ENCODE measurements around the gene PSMG1. TPM values are rescaled to one million over a fixed set of nuclear protein-coding genes. Genes with fewer than 3 reads are reported as not detected.

Gene PSMG1
- total and polyA plus RNA-seq, 9 of the 15 experiments (the other 6 are each of a cell fraction or from before 2014, with no cell fraction given) = 54.5 to 427 (median 328) TPM

DNA sequence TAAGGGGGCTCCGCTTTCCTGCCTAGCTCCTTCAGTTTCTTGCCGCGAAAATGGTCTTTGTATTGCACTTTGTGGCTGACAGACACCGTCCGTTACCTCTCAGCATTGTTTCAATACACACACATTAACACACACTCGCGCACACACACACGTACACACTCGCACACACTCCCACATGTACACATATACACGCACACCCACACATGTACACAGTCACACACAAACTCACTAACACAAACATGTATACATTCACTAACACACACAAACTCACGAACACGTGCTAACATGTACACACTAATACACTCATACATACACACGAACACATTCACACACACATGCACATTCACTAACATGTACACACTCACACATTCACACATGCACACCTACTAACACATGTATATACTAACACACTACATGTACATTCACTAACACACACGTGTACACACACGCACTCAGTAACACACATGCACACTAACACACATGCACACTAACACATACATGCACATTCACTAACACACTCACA is 48.9 kb downstream of the PSMG1 start:
- no peaks in the 10 kb centered on the region for H3K9me1 ChIP-seq (ENCODE audit: control insufficient read depth, insufficient read depth, low read length)
- FAIRE-seq (peak; percentile 42), ATAC-seq (no peak), DNase-seq (ENCODE audit: extremely low read depth in 1 of 4, low spot score in 3 of 4) (no peak)
- POLR2A ChIA-PET = interaction anchor here (0.6 to 0.8 kb wide), 4 partner anchors 36 to 293 kb away, joined by 3 to 5 read pairs (median 3); no protein-coding TSS in a partner anchor
- BruUV-seq (replicated peaks) = no TSS peak
- no peak overlapping the region for H3K4me2 ChIP-seq (ENCODE audit: insufficient read depth, low read length)
- H3K27me3 ChIP-seq (ENCODE audit: control insufficient read depth in 2 of 2, insufficient read depth in 2 of 2, low read length in 2 of 2) = peaks cover 4 to 19% of the 10 kb centered on the region in 2 experiments; a peak in 4 of 5 replicates
- in situ Hi-C loops (cut with MboI) = no loop called here
- H3K36me3 ChIP-seq (ENCODE audit: control insufficient read depth, insufficient read depth, low read length) = no peaks in the 10 kb centered on the region
- CTCF ChIA-PET (ENCODE audit: low intra/inter-chr PET ratio) = no interaction called here
- no peaks in the 10 kb centered on the region for H4K20me1 ChIP-seq (replicated peaks; ENCODE audit: control insufficient read depth, insufficient read depth, low read length)
- H2AFZ ChIP-seq (ENCODE audit: low read depth, low read length) = no peak overlapping the region
- H3K9me3 ChIP-seq (replicated peaks; ENCODE audit: control insufficient read depth, insufficient read depth, low read depth, low read length) = no peaks in the 10 kb centered on the region
- no peak overlapping the region for H3K27ac ChIP-seq (ENCODE audit: extremely low read depth, low read depth, low read length)
- no peak overlapping the region for H3K4me3 ChIP-seq
- 16% methylated on average over 15 of the region's 15 CpGs for whole genome bisulfite sequencing (ENCODE audit: insufficient coverage, low coverage, missing lambda C conversion rate)
- no peak overlapping the region for H3K9ac ChIP-seq (ENCODE audit: insufficient read depth in 1 of 2, low read depth in 2 of 2, low read length in 2 of 2)
- TF ChIP-seq ZSCAN32 (CRISPR knock-in tag; IDR thresholded peaks at IDR 0.05) (no peak), SMARCB1 (IDR thresholded peaks at IDR 0.05; ENCODE audit: insufficient read length, low read depth) (no peak), ZNF324 (CRISPR knock-in tag; IDR thresholded peaks at IDR 0.05) (no peak), ATF1 (CRISPR knock-in tag; IDR thresholded peaks at IDR 0.05) (no peak), ATF1 (tag; IDR thresholded peaks at IDR 0.05) (no peak), GATAD2A (IDR thresholded peaks at IDR 0.05) (no peak), MYBL2 (IDR thresholded peaks at IDR 0.05; ENCODE audit: low read depth) (0 out of 2 replicates have a peak, but pooled peaks have one; percentile 8), MYBL2 (CRISPR knock-in tag; IDR thresholded peaks at IDR 0.05; ENCODE audit: borderline replicate concordance) (no peak), TSC22D4 (tag; IDR thresholded peaks at IDR 0.05) (peak; percentile 81; the same call in 1 of the 2 replicates), SMARCA5 (IDR thresholded peaks at IDR 0.05) (0 out of 2 replicates have a peak, but pooled peaks have one; percentile 19), ZKSCAN3 (CRISPR knock-in tag; IDR thresholded peaks at IDR 0.05) (no peak), E2F3 (CRISPR knock-in tag; IDR thresholded peaks at IDR 0.05) (no peak), CBX3 (IDR thresholded peaks at IDR 0.05; ENCODE audit: borderline replicate concordance in 1 of 2, low read length in 2 of 2) (no peak), HDAC1 (IDR thresholded peaks at IDR 0.05) (0 out of 4 replicates have a peak, but pooled peaks of 1 of the 2 experiments have one; percentile 24), CBX2 (IDR thresholded peaks at IDR 0.05; ENCODE audit: insufficient read depth, low read length, poor library complexity, severe bottlenecking) (no peak)
- TF ChIP-seq, protein P1, sequence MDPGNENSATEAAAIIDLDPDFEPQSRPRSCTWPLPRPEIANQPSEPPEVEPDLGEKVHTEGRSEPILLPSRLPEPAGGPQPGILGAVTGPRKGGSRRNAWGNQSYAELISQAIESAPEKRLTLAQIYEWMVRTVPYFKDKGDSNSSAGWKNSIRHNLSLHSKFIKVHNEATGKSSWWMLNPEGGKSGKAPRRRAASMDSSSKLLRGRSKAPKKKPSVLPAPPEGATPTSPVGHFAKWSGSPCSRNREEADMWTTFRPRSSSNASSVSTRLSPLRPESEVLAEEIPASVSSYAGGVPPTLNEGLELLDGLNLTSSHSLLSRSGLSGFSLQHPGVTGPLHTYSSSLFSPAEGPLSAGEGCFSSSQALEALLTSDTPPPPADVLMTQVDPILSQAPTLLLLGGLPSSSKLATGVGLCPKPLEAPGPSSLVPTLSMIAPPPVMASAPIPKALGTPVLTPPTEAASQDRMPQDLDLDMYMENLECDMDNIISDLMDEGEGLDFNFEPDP (CRISPR knock-in tag; IDR thresholded peaks at IDR 0.05) = no peak
- TF ChIP-seq, protein P2, sequence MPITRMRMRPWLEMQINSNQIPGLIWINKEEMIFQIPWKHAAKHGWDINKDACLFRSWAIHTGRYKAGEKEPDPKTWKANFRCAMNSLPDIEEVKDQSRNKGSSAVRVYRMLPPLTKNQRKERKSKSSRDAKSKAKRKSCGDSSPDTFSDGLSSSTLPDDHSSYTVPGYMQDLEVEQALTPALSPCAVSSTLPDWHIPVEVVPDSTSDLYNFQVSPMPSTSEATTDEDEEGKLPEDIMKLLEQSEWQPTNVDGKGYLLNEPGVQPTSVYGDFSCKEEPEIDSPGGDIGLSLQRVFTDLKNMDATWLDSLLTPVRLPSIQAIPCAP (CRISPR knock-in tag; IDR thresholded peaks at IDR 0.05; ENCODE audit: borderline replicate concordance) = no peak
- TF ChIP-seq, protein P3, sequence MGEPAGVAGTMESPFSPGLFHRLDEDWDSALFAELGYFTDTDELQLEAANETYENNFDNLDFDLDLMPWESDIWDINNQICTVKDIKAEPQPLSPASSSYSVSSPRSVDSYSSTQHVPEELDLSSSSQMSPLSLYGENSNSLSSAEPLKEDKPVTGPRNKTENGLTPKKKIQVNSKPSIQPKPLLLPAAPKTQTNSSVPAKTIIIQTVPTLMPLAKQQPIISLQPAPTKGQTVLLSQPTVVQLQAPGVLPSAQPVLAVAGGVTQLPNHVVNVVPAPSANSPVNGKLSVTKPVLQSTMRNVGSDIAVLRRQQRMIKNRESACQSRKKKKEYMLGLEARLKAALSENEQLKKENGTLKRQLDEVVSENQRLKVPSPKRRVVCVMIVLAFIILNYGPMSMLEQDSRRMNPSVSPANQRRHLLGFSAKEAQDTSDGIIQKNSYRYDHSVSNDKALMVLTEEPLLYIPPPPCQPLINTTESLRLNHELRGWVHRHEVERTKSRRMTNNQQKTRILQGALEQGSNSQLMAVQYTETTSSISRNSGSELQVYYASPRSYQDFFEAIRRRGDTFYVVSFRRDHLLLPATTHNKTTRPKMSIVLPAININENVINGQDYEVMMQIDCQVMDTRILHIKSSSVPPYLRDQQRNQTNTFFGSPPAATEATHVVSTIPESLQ (CRISPR knock-in tag; IDR thresholded peaks at IDR 0.05) = no peak
- intact Hi-C loops (cut with micrococcal nuclease) = no loop called here
- H3K79me2 ChIP-seq (ENCODE audit: control insufficient read depth, insufficient read depth, low read length) = no peaks in the 10 kb centered on the region
- H3K4me1 ChIP-seq (replicated peaks in 1 of 2; ENCODE audit: control insufficient read depth in 2 of 2, insufficient read depth in 2 of 2, low read length in 2 of 2) = peaks cover 0 to 6% of the 10 kb centered on the region in 2 experiments; a peak in 3 of 5 replicates
